Endothelial cell of umbilical vein (primary cell): ENCODE data around the gene GTF2H4. TPM values are rescaled to one million over a fixed set of nuclear protein-coding genes. Genes with fewer than 3 reads are reported as not detected.

ENCODE experiments used
- BruUV-seq: library from RNA; stranded (reverse); fragments of 400-500 nt; replicated peaks from 2 replicates; lab custom pipeline; 2021; lab: Mats Ljungman, UMichigan
- CTCF ChIA-PET: fragments of 300-600, 350-600 bp; sonication (Branson Sonifier 250); formaldehyde crosslinking; loops from one replicate; lab custom pipeline; 2021; ENCODE audit warnings: antibody characterized with exemption, inconsistent platforms; lab: Charles Lee
- POLR2A ChIA-PET: fragments of 300-600, 350-600 bp; sonication (Branson Sonifier 250); formaldehyde crosslinking; loops from one replicate; lab custom pipeline; 2021; ENCODE audit warnings: antibody characterized with exemption, inconsistent platforms; lab: Charles Lee
- DNase-seq: peaks from one replicate; pipeline ENCODE4 v3.0.0-alpha.2; 2011; ENCODE audit warnings: low read depth, low spot score
- FAIRE-seq: peaks from 2 replicates; lab custom pipeline; 2011; peaks lifted over from hg19 to GRCh38; lab: Jason Lieb, UNC
- H2AFZ ChIP-seq: 2 replicates; pipeline ENCODE4 v1.6.0; 2012; ENCODE audit warnings: low read depth, low read length, control low read depth, inconsistent platforms
- H3K27ac ChIP-seq: 2 replicates; pipeline ENCODE4 v1.5.1; 2011; ENCODE audit warnings: low read depth, mild to moderate bottlenecking, control low read depth, low read length, moderate library complexity; ENCODE audit not compliant: insufficient read depth
- H3K27me3 ChIP-seq, 2 experiments: 2 replicates each; pipeline versions ENCODE4 v1.6.0 to v1.6.1; 2011; ENCODE audit warnings: low read length in 2 of 2, mixed read lengths in 1 of 2; ENCODE audit not compliant: control insufficient read depth in 2 of 2, insufficient read depth in 2 of 2
- H3K36me3 ChIP-seq, 2 experiments: 2 replicates in 1 of 2; 3 replicates in 1 of 2; pipeline ENCODE4 v1.5.1; 2011; ENCODE audit warnings: low read length in 2 of 2, mild to moderate bottlenecking in 1 of 2, moderate library complexity in 1 of 2; ENCODE audit not compliant: control insufficient read depth in 2 of 2, insufficient read depth in 2 of 2; ENCODE audit errors: extremely low read depth in 1 of 2
- H3K4me1 ChIP-seq: 3 replicates; pipeline ENCODE4 v1.5.1; 2011; ENCODE audit warnings: mild to moderate bottlenecking, low read length; ENCODE audit not compliant: control insufficient read depth, insufficient read depth; ENCODE audit errors: extremely low read depth
- H3K4me2 ChIP-seq: 2 replicates; pipeline ENCODE4 v1.6.1; 2011; ENCODE audit warnings: low read length, control low read depth, mixed read lengths; ENCODE audit not compliant: insufficient read depth
- H3K4me3 ChIP-seq, 3 experiments: fragments of 200-600 bp in 1 of 3; sonication (generic), shearing (Covaris generic) in 1 of 3; replicated peaks in 1 of 3; 2 replicates each; pipeline ENCODE4 v1.5.1; 2011 to 2016; ENCODE audit warnings: control low read depth in 3 of 3, low read length in 3 of 3, mild to moderate bottlenecking in 2 of 3, inconsistent platforms in 1 of 3, low read depth in 1 of 3, moderate library complexity in 1 of 3; ENCODE audit not compliant: insufficient read depth in 1 of 3
- H3K79me2 ChIP-seq: 2 replicates; pipeline ENCODE4 v1.6.0; 2012; ENCODE audit warnings: low read length, inconsistent platforms; ENCODE audit not compliant: control insufficient read depth, insufficient read depth
- H3K9ac ChIP-seq: replicated peaks from 2 replicates; pipeline ENCODE3; 2011; ENCODE audit warnings: low read length, control low read depth; ENCODE audit not compliant: insufficient read depth; ENCODE audit errors: extremely low read depth
- H3K9me1 ChIP-seq: replicated peaks from 3 replicates; pipeline ENCODE4 v1.6.0; 2011; ENCODE audit warnings: mild to moderate bottlenecking, low read length; ENCODE audit not compliant: control insufficient read depth, insufficient read depth; ENCODE audit errors: extremely low read depth
- H3K9me3 ChIP-seq: replicated peaks from 2 replicates; pipeline ENCODE4 v1.5.1; 2012; ENCODE audit warnings: low read length, inconsistent platforms; ENCODE audit not compliant: control insufficient read depth, insufficient read depth
- H4K20me1 ChIP-seq: replicated peaks from 2 replicates; pipeline ENCODE3; 2011; ENCODE audit warnings: mild to moderate bottlenecking, low read length; ENCODE audit not compliant: control insufficient read depth, insufficient read depth; ENCODE audit errors: extremely low read depth
- EZH2 ChIP-seq: IDR thresholded peaks from 2 replicates; pipeline ENCODE4 v1.6.1; 2012; ENCODE audit warnings: borderline replicate concordance, low read depth, mild to moderate bottlenecking, moderate library complexity, low read length, inconsistent platforms; ENCODE audit not compliant: severe bottlenecking
- FOS ChIP-seq: IDR thresholded peaks from 2 replicates; pipeline ENCODE4 v1.6.1; 2011; ENCODE audit warnings: mild to moderate bottlenecking, low read length, moderate library complexity, borderline replicate concordance; ENCODE audit not compliant: insufficient read depth
- GATA2 ChIP-seq: IDR thresholded peaks from 2 replicates; pipeline ENCODE4 v1.7.0; 2011; ENCODE audit warnings: low read depth, mild to moderate bottlenecking, moderate library complexity, mixed read lengths, low read length; ENCODE audit not compliant: insufficient read length, insufficient read depth
- JUN ChIP-seq: IDR thresholded peaks from 2 replicates; pipeline ENCODE4 v1.6.1; 2011; ENCODE audit warnings: borderline replicate concordance, low read depth; ENCODE audit not compliant: insufficient read length, insufficient read depth
- MYC ChIP-seq: IDR thresholded peaks from one replicate; pipeline ENCODE4 v1.6.1; 2011; ENCODE audit warnings: mild to moderate bottlenecking, low read depth, low read length
- POLR2A ChIP-seq: IDR thresholded peaks from 2 replicates; pipeline ENCODE4 v1.6.1; 2012; ENCODE audit warnings: low read depth, mild to moderate bottlenecking, control low read depth, low read length
- POLR2AphosphoS5 ChIP-seq: IDR thresholded peaks from 2 replicates; pipeline ENCODE4 v1.6.1; 2012; ENCODE audit warnings: low read depth, mild to moderate bottlenecking, control low read depth, low read length, moderate library complexity; ENCODE audit not compliant: insufficient read depth
- dilution Hi-C: fragments of 300-500 bp; cut with MboI; formaldehyde crosslinking; loops from one replicate; pipeline ENCODE4 v1.15.0; 2019; ENCODE audit warnings: low sequenced_read_pairs; ENCODE audit not compliant: extremely low pct_ligation_motif_present
- intact Hi-C: fragments of 100-400 bp; cut with micrococcal nuclease; formaldehyde crosslinking; loops from one replicate; pipeline ENCODE4 v1.10.0; 2022
- polyA plus RNA-seq, 4 experiments: library from polyadenylated mRNA; depleted of rRNA in 3 of 4; stranded (reverse) in 3 of 4; unstranded in 1 of 4; fragments of >200 nt; gene quantifications; 2 replicates each; pipeline versions ENCODE4 v1.2.1 to v1.2.3, GENCODE V29; 2011 to 2012; ENCODE audit warnings: missing spikeins in 1 of 4
- total RNA-seq: library from RNA; stranded (reverse); gene quantifications from 2 replicates; pipeline ENCODE4 v1.2.3, GENCODE V29; 2021
- TF ChIP-seq, protein P1 (sequence below), 2 donors: IDR thresholded peaks; 1 replicate in 1 of 2; 2 replicates in 1 of 2; pipeline ENCODE4 v1.5.1; 2011; ENCODE audit warnings: low read length in 2 of 2, mild to moderate bottlenecking in 2 of 2, moderate library complexity in 2 of 2, control low read depth in 1 of 2, inconsistent platforms in 1 of 2, low read depth in 1 of 2; ENCODE audit not compliant: insufficient read depth in 1 of 2; ENCODE audit errors: extremely low read depth in 1 of 2
- TF ChIP-seq, protein P2 (sequence below): IDR thresholded peaks from 2 replicates; pipeline ENCODE4 v1.6.1; 2011; ENCODE audit not compliant: insufficient read depth, insufficient read length

Gene GTF2H4
- total and polyA plus RNA-seq, 2 donors (not counting 3 experiments of a cell fraction or from before 2014, with no cell fraction given), result 40.5 to 52.6 TPM

DNA sequence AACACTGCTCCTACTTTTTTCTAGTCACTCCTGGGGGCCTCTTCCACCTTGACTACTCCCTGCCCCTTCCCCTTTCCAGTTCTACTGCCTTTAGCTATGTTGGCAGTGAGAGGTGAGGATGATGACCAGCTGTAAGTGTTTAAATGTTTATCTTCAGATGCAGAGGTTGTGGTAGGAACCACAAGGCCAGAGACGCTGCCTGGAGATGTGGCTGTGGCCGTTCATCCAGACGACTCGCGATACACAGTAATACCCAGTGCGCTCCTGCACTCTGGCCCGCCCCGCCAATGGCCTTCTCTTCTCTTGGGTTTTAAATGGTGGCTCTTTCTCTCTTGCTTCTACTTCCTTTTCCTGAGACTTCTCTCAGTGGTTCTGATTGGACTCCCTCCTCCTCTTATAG, 10.7 kb downstream of the GTF2H4 start:
- Histone ChIP-seq H3K9me1 (no peaks in the 10 kb centered on the region), H3K27ac (no peak overlapping the region), H2AFZ (no peak overlapping the region), H3K36me3 (peaks cover 0 to 41% of the 10 kb centered on the region in 2 experiments), H3K4me1 (peaks cover 22% of the 10 kb centered on the region), H3K79me2 (no peaks in the 10 kb centered on the region), H3K9ac (no peak overlapping the region), H3K4me2 (no peak overlapping the region), H3K9me3 (no peaks in the 10 kb centered on the region), H4K20me1 (no peaks in the 10 kb centered on the region), H3K27me3 (no peaks in the 10 kb centered on the region), H3K4me3 (no peak overlapping the region)
- DNase-seq, result no peak
- no peak for FAIRE-seq
- CTCF ChIA-PET, result interaction anchor here (0.8 to 7.6 kb wide), 4 partner anchors 144 to 169 kb away, joined by 3 to 142 read pairs (median 114); no protein-coding TSS in a partner anchor
- TF ChIP-seq, protein P1, sequence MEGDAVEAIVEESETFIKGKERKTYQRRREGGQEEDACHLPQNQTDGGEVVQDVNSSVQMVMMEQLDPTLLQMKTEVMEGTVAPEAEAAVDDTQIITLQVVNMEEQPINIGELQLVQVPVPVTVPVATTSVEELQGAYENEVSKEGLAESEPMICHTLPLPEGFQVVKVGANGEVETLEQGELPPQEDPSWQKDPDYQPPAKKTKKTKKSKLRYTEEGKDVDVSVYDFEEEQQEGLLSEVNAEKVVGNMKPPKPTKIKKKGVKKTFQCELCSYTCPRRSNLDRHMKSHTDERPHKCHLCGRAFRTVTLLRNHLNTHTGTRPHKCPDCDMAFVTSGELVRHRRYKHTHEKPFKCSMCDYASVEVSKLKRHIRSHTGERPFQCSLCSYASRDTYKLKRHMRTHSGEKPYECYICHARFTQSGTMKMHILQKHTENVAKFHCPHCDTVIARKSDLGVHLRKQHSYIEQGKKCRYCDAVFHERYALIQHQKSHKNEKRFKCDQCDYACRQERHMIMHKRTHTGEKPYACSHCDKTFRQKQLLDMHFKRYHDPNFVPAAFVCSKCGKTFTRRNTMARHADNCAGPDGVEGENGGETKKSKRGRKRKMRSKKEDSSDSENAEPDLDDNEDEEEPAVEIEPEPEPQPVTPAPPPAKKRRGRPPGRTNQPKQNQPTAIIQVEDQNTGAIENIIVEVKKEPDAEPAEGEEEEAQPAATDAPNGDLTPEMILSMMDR (IDR thresholded peaks at IDR 0.05; ENCODE audit: extremely low read depth in 1 of 2, insufficient read depth in 1 of 2, low read depth in 1 of 2, low read length in 2 of 2), result no peak
- TF ChIP-seq FOS (no peak), EZH2 (no peak), POLR2AphosphoS5 (no peak), JUN (no peak), GATA2 (no peak), POLR2A (no peak), MYC (no peak)
- TF ChIP-seq, protein P2, sequence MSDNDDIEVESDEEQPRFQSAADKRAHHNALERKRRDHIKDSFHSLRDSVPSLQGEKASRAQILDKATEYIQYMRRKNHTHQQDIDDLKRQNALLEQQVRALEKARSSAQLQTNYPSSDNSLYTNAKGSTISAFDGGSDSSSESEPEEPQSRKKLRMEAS, result no peak
- dilution Hi-C loops, result no loop called here
- intact Hi-C loops, result no loop called here
- no TSS peak for BruUV-seq
- POLR2A ChIA-PET, result no interaction called here
